Upper lobe of right lung (tissue), 1 donor: ENCODE data around the gene BNC2. TPM values are rescaled to one million over a fixed set of nuclear protein-coding genes. Genes with fewer than 3 reads are reported as not detected.
A peak's percentile ranks its signal among the peaks of the same experiment; 100 is the strongest.

Experiments
- ATAC-seq: fragments of 200-7000 bp; cut with Tn5 transposase; one replicate; pipeline ENCODE4 v1.9.1; 2020; ENCODE audit warnings: mild to moderate bottlenecking, moderate library complexity
- DNase-seq: peaks from one replicate; pipeline ENCODE4 v3.0.0-alpha.2; 2020
- H3K27ac ChIP-seq: fragments of 200-600 bp; one replicate; pipeline ENCODE4 v1.8.0; 2022
- H3K27me3 ChIP-seq: fragments of 200-600 bp; one replicate; pipeline ENCODE4 v1.8.0; 2022; ENCODE audit warnings: mild to moderate bottlenecking
- H3K36me3 ChIP-seq: fragments of 200-600 bp; one replicate; pipeline ENCODE4 v1.8.0; 2022
- H3K4me1 ChIP-seq: fragments of 200-600 bp; one replicate; pipeline ENCODE4 v1.8.0; 2022
- H3K4me3 ChIP-seq: fragments of 200-600 bp; one replicate; pipeline ENCODE4 v1.8.0; 2022; ENCODE audit warnings: mild to moderate bottlenecking
- H3K9me3 ChIP-seq: fragments of 200-600 bp; one replicate; pipeline ENCODE4 v1.8.0; 2022
- intact Hi-C: fragments of 100-400 bp; cut with DNase I; formaldehyde crosslinking; loops from one replicate; pipeline ENCODE4 v1.11.0; 2022
- total RNA-seq: library from RNA; stranded (reverse); fragmentation: NEBNext Ultra II Directional; extraction: Animal tissue kit (Norgen Biotek cat#: 25700); gene quantifications from one replicate; pipeline ENCODE4 v1.2.1, GENCODE V29; 2021
- TF ChIP-seq, protein P1 (sequence below): fragments of 200-600 bp; IDR thresholded peaks from one replicate; pipeline ENCODE4 v1.8.0; 2022; ENCODE audit warnings: antibody characterized with exemption
- donor health status: DM: no; HTN: yes; CAD: no; lungs with severe emphysema.

Gene BNC2
- total RNA-seq, 1 donor from 2014 or later: 18.1 TPM

DNA sequence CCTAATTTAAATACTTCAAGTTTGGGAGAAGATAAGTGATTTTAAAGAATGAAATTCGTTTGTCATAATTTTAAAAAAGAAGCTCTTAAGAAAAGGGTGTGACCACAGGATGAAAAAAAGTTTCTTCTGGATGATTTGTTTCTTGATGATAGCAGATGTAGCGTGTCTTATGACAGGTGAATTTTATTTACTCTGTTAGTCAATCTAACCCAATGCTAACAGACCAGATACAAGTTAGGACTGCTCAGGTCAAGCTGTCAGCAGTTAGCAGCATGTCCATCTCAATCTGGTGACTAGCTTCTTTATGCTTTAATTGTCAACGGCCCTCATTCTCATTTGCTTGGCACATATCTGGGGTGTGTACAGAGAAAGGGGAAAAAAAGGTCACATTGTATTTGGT lies 456.0 kb downstream of the BNC2 start:
- ATAC-seq (no peak), DNase-seq (no peak)
- Histone ChIP-seq H3K36me3 (no peaks in the 10 kb centered on the region), H3K9me3 (no peaks in the 10 kb centered on the region), H3K4me3 (no peak overlapping the region), H3K27ac (no peak overlapping the region), H3K4me1 (no peaks in the 10 kb centered on the region), H3K27me3 (no peaks in the 10 kb centered on the region)
- intact Hi-C loops: no loop called here
- TF ChIP-seq, protein P1, sequence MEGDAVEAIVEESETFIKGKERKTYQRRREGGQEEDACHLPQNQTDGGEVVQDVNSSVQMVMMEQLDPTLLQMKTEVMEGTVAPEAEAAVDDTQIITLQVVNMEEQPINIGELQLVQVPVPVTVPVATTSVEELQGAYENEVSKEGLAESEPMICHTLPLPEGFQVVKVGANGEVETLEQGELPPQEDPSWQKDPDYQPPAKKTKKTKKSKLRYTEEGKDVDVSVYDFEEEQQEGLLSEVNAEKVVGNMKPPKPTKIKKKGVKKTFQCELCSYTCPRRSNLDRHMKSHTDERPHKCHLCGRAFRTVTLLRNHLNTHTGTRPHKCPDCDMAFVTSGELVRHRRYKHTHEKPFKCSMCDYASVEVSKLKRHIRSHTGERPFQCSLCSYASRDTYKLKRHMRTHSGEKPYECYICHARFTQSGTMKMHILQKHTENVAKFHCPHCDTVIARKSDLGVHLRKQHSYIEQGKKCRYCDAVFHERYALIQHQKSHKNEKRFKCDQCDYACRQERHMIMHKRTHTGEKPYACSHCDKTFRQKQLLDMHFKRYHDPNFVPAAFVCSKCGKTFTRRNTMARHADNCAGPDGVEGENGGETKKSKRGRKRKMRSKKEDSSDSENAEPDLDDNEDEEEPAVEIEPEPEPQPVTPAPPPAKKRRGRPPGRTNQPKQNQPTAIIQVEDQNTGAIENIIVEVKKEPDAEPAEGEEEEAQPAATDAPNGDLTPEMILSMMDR: no peak

DNA sequence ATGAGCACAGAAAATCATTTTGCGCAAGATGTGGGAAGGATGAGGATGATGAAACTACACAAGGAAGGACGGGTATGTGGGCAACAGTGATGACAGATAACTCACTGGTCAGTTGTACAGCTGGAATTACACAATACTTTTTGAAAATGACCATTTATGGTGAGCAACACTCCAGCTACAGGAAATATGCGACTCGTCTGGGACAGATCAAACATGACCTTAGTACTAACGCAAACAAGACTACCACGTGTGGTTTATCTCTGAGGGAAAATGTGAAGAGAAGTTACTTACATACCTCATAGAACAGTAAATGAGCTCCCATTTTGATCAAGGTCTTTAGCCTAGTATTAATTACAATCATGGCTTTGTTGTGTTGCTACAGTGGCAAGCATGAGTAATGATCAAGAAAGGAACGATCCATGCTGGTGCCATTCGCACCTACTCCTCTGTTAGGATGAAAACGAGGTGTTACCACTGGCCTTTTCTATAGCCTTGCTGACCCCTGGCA lies 456.9 kb downstream of the BNC2 start:
- H3K4me3 ChIP-seq: no peak overlapping the region
- H3K9me3 ChIP-seq: no peaks in the 10 kb centered on the region
- H3K27me3 ChIP-seq: no peaks in the 10 kb centered on the region
- DNase-seq (no peak), ATAC-seq (peak; percentile 87)
- peak overlapping the region; percentile 48 for H3K27ac ChIP-seq
- TF ChIP-seq, protein P1: no peak
- no peaks in the 10 kb centered on the region for H3K36me3 ChIP-seq
- H3K4me1 ChIP-seq: no peaks in the 10 kb centered on the region
- intact Hi-C loops: no loop called here

DNA sequence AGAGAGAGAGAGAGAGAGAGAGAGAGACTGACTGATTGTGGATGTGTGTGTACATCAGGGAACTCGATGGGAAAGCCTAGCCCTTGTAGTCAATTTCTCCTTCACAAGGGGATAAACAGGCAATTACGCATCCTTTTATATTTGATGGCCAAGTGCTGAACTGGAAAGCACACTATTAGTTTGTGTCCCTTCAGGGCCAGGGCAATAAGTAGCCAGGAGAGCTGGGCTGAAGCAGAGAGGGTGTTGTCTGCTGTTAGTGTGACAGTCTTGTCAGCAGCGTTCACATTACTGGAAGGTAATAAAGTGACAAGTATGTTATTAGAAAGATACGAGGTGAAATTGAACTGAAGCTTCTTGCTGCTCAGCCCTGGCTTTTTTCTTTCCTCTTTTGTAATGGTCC lies 457.7 kb downstream of the BNC2 start:
- no peak for DNase-seq
- Histone ChIP-seq H3K27me3 (no peaks in the 10 kb centered on the region), H3K27ac (no peak overlapping the region), H3K36me3 (no peaks in the 10 kb centered on the region), H3K9me3 (no peaks in the 10 kb centered on the region), H3K4me1 (no peaks in the 10 kb centered on the region), H3K4me3 (no peak overlapping the region)
- ATAC-seq: no peak
- TF ChIP-seq, protein P1: no peak
- intact Hi-C loops: no loop called here

DNA sequence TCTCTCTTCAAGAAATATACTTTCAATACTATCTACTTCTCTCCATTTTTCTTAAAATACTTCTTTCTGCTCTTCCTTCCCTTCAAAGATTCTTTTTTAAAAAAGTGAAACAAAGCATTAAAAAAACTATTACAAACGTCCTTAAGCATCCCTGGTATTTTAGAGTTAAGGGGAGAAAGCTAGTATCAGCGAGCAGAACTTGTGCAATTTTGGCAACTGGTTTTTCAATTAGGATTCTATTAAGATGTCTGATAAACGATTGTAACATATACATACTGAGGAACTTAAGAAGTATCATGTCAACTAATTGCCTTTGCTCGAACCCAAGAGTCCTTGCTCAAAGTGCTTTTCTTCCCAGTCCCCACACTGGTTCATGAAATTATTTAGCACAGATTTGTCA lies 459.2 kb downstream of the BNC2 start:
- Histone ChIP-seq H3K36me3 (no peaks in the 10 kb centered on the region), H3K9me3 (no peaks in the 10 kb centered on the region), H3K27ac (no peak overlapping the region), H3K4me1 (no peaks in the 10 kb centered on the region), H3K27me3 (no peaks in the 10 kb centered on the region), H3K4me3 (no peak overlapping the region)
- intact Hi-C loops: no loop called here
- ATAC-seq: no peak
- TF ChIP-seq, protein P1: no peak
- no peak for DNase-seq

DNA sequence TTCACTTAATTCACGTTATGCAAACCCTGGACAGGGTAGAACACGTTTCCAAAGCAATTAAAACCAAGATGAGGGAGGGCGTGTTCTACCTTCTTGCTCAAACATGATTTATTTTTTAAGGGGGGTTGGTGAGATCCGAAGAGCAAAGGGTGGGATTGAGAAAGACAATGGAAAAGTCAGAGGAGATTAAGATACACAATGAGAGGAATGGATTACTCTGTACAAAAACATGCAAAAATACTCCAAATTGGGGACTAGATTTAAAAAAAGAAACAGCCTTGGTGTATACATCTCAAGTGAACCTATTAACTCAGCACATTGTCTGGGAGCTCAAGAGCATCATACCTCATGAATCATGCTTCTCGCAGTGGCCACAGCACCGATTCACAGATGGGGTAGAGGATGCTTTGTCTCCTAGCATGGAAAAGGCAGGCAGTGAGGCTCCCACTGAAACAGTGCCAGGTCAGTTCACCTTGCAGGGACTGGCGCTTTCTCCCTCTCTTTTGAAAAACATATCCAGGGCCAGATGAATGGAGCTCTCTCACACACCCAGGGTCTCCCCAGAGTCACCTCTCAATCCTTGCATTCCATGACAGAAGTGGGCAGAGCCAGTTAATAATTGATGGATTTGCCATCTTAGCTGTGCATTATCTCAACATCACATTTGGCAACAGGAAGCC lies 459.7 kb downstream of the BNC2 start:
- Histone ChIP-seq H3K36me3 (no peaks in the 10 kb centered on the region), H3K4me3 (no peak overlapping the region), H3K4me1 (no peaks in the 10 kb centered on the region), H3K9me3 (no peaks in the 10 kb centered on the region), H3K27me3 (no peaks in the 10 kb centered on the region), H3K27ac (no peak overlapping the region)
- TF ChIP-seq, protein P1: no peak
- ATAC-seq (no peak), DNase-seq (no peak)
- intact Hi-C loops: no loop called here

DNA sequence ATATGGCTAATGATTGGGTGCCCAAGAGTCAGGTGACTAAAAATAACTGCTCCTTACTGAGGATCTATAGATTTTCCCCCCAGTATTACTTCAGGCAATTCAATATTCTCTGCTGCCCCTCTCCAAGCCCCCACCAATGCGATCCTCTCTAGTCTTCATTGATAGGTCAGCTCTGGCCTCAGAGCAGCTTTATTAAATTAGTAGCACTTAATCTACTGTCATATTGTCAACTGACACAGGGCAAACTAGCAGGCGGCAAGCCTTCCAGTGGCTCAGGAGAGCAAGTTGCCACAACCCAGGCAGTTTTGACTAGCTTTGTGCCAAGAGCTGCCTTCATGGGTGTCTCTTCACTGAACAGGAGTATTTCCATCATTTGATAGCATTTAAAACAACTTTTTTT lies 462.9 kb downstream of the BNC2 start:
- intact Hi-C loops: no loop called here
- Histone ChIP-seq H3K27ac (no peak overlapping the region), H3K4me3 (no peak overlapping the region), H3K4me1 (no peaks in the 10 kb centered on the region), H3K27me3 (no peaks in the 10 kb centered on the region), H3K9me3 (no peaks in the 10 kb centered on the region), H3K36me3 (no peaks in the 10 kb centered on the region)
- DNase-seq (no peak), ATAC-seq (no peak)
- TF ChIP-seq, protein P1: no peak
